OCI-LY7 (cell line): ENCODE data around the gene FIGNL2. TPM values are rescaled to one million over a fixed set of nuclear protein-coding genes. Genes with fewer than 3 reads are reported as not detected.

ENCODE experiments used
- BruUV-seq: library from RNA; stranded (reverse); fragments of 400-500 nt; replicated peaks from 2 replicates; lab custom pipeline; 2021; lab: Mats Ljungman, UMichigan
- CTCF ChIA-PET: fragments of 300-600 bp; sonication (Branson Sonifier 250); formaldehyde crosslinking; loops from one replicate; lab custom pipeline; 2022; ENCODE audit warnings: antibody characterized with exemption; ENCODE audit not compliant: unreplicated experiment; lab: Charles Lee
- POLR2A ChIA-PET: fragments of 300-600 bp; sonication (Branson Sonifier 250); formaldehyde crosslinking; loops from one replicate; lab custom pipeline; 2022; ENCODE audit warnings: antibody characterized with exemption; lab: Charles Lee
- DNase-seq: peaks from one replicate; pipeline ENCODE4 v3.0.0-alpha.2; 2015; ENCODE audit warnings: low spot score
- H2AFZ ChIP-seq: fragments of 200-600 bp; sonication (generic), shearing (Covaris generic); 2 replicates; pipeline ENCODE4 v1.6.1; 2014; ENCODE audit warnings: mild to moderate bottlenecking, antibody characterized with exemption, low read length, moderate library complexity
- H3K27ac ChIP-seq: fragments of 200-600 bp; sonication (generic); 2 replicates; pipeline ENCODE4 v1.5.1; 2014; ENCODE audit warnings: mixed run types, low read depth, mild to moderate bottlenecking, moderate library complexity, low read length, inconsistent platforms; ENCODE audit not compliant: poor library complexity, severe bottlenecking
- H3K36me3 ChIP-seq: fragments of 200-600 bp; sonication (generic); 2 replicates; pipeline ENCODE4 v1.6.1; 2014; ENCODE audit warnings: mild to moderate bottlenecking, antibody characterized with exemption, low read length, moderate library complexity, mixed read lengths; ENCODE audit not compliant: insufficient read depth
- H3K4me1 ChIP-seq: fragments of 200-600 bp; sonication (generic); 2 replicates; pipeline ENCODE4 v1.5.1; 2014; ENCODE audit warnings: mild to moderate bottlenecking, low read length; ENCODE audit not compliant: insufficient read depth, poor library complexity, severe bottlenecking
- H3K4me2 ChIP-seq: fragments of 200-600 bp; sonication (generic); 2 replicates; pipeline ENCODE4 v1.6.1; 2014; ENCODE audit warnings: mild to moderate bottlenecking, low read length
- H3K4me3 ChIP-seq: fragments of 200-600 bp; sonication (generic); 2 replicates; pipeline ENCODE4 v1.5.1; 2014; ENCODE audit warnings: mild to moderate bottlenecking, low read depth, low read length; ENCODE audit not compliant: poor library complexity, severe bottlenecking
- H3K79me2 ChIP-seq: fragments of 200-600 bp; sonication (generic); 2 replicates; pipeline ENCODE4 v1.6.1; 2016; ENCODE audit warnings: low read depth, mild to moderate bottlenecking, low read length, moderate library complexity, mixed read lengths; ENCODE audit not compliant: insufficient read depth
- H3K9me2 ChIP-seq: fragments of 200-600 bp; sonication (generic); 2 replicates; pipeline ENCODE4 v1.6.1; 2016; ENCODE audit warnings: mild to moderate bottlenecking, low read length, mixed read lengths; ENCODE audit not compliant: insufficient read depth
- H3K9me3 ChIP-seq: fragments of 200-600 bp; sonication (generic); 2 replicates; pipeline ENCODE4 v1.6.1; 2014; ENCODE audit warnings: mild to moderate bottlenecking, mixed run types, low read length, mixed read lengths
- H4K20me1 ChIP-seq: fragments of 200-600 bp; sonication (generic); 2 replicates; pipeline ENCODE4 v1.6.1; 2014; ENCODE audit warnings: mild to moderate bottlenecking, antibody characterized with exemption, low read length, moderate library complexity, mixed read lengths; ENCODE audit not compliant: insufficient read depth
- CTCF ChIP-seq: fragments of 200-600 bp; sonication (generic); conservative IDR thresholded peaks from 2 replicates; pipeline ENCODE4 v1.5.1; 2014; ENCODE audit warnings: mild to moderate bottlenecking, antibody characterized with exemption, low read length, moderate library complexity, mixed read lengths
- EZH2phosphoT487 ChIP-seq: fragments of 200-600 bp; sonication (generic); IDR thresholded peaks from 2 replicates; pipeline ENCODE4 v1.6.1; 2018; ENCODE audit warnings: low read depth, borderline replicate concordance, mild to moderate bottlenecking, mixed run types, antibody characterized with exemption, low read length, moderate library complexity, mixed read lengths
- intact Hi-C: fragments of 100-400 bp; cut with micrococcal nuclease; formaldehyde crosslinking; loops from one replicate; pipeline ENCODE4 v1.10.0; 2022; ENCODE audit not compliant: unreplicated experiment
- total RNA-seq, 2 experiments: library from RNA; depleted of rRNA in 1 of 2; stranded (reverse); fragments of >200 nt in 1 of 2; shearing (Covaris generic) in 1 of 2; gene quantifications; 2 replicates each; pipeline ENCODE4 v1.2.3, GENCODE V29; 2014 to 2022

FIGNL2 gene
- total RNA-seq, 2 experiments from 2014 or later, result not detected

- H3K79me2 ChIP-seq, result no peaks in the 10 kb centered on the region
- intact Hi-C loops, result loop anchor here (2.0 kb wide), 1 partner anchor 89 kb away; no protein-coding TSS in a partner anchor
- no peaks in the 10 kb centered on the region for H3K36me3 ChIP-seq
- POLR2A ChIA-PET, result no interaction called here
- CTCF ChIA-PET, result no interaction called here
- H2AFZ ChIP-seq, result no peak overlapping the region
- no peaks in the 10 kb centered on the region for H3K9me3 ChIP-seq
- no peak overlapping the region for H3K27ac ChIP-seq
- no peaks in the 10 kb centered on the region for H3K9me2 ChIP-seq
- no peak overlapping the region for H3K4me3 ChIP-seq
- BruUV-seq, result no TSS peak
- peak; percentile 11 for DNase-seq
- H3K4me1 ChIP-seq, result no peaks in the 10 kb centered on the region
- no peak overlapping the region for H3K4me2 ChIP-seq
- TF ChIP-seq EZH2phosphoT487 (no peak), CTCF (peak; percentile 73)
- H4K20me1 ChIP-seq, result no peaks in the 10 kb centered on the region
Observed at GRCh38 chr12:51891843-51892242, 43.3 kb upstream of the FIGNL2 start.

GRCh38 chr12:51890511-51891171, 42.1 kb upstream of the FIGNL2 start:
- CTCF ChIA-PET, result no interaction called here
- Histone ChIP-seq H3K9me3 (no peaks in the 10 kb centered on the region), H3K9me2 (no peaks in the 10 kb centered on the region), H3K79me2 (no peaks in the 10 kb centered on the region), H3K27ac (no peak overlapping the region), H3K4me1 (peaks cover 9% of the 10 kb centered on the region), H3K4me2 (no peak overlapping the region), H3K4me3 (no peak overlapping the region), H3K36me3 (no peaks in the 10 kb centered on the region), H2AFZ (no peak overlapping the region), H4K20me1 (no peaks in the 10 kb centered on the region)
- intact Hi-C loops, result no loop called here
- no peak for DNase-seq
- TF ChIP-seq EZH2phosphoT487 (no peak), CTCF (no peak)
- BruUV-seq, result no TSS peak
- POLR2A ChIA-PET, result no interaction called here

- BruUV-seq, result no TSS peak
- Histone ChIP-seq H3K4me1 (peaks cover 9% of the 10 kb centered on the region), H4K20me1 (no peaks in the 10 kb centered on the region), H3K4me3 (no peak overlapping the region), H3K4me2 (no peak overlapping the region), H3K27ac (no peak overlapping the region), H3K9me2 (no peaks in the 10 kb centered on the region), H3K9me3 (peaks cover 3% of the 10 kb centered on the region; the same call in 1 of the 2 replicates), H2AFZ (no peak overlapping the region), H3K36me3 (no peaks in the 10 kb centered on the region), H3K79me2 (no peaks in the 10 kb centered on the region)
- ChIA-PET CTCF (no interaction called here), POLR2A (no interaction called here)
- intact Hi-C loops, result no loop called here
- DNase-seq, result no peak
- TF ChIP-seq CTCF (0 out of 2 replicates have a peak, but pooled peaks have one; percentile 15), EZH2phosphoT487 (no peak)
Observed at GRCh38 chr12:51890133-51890464, 41.6 kb upstream of the FIGNL2 start.
